Measurements from ENCODE around the gene PAPSS2. TPM values are rescaled to one million over a fixed set of nuclear protein-coding genes. Genes with fewer than 3 reads are reported as not detected.

PAPSS2 gene
- total RNA-seq, 1 experiment from 2014 or later: 24.5 TPM

DNA sequence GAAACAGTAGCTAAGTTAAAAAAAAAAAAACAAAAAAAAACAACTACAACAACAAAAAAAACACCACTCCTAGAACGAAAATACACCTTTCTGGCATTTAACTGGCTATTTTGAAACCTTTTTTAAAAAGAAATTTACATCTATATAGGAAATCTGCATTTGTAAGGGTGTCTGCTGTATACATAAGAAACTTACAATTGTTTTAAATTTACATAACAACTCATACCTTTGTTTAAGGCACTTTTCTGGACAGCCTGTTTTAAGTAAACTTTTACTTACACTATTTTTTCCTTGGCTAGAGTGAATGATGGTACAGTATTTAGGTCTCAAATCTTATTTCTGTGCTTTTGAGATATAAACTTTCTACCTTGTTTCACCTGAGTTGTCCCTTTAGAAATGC is 34.0 kb upstream of the PAPSS2 start:
- Mint-ChIP-seq H3K9me3 (no peaks in the 10 kb centered on the region), H3K27me3 (ENCODE audit: low read depth) (no peaks in the 10 kb centered on the region), H3K4me1 (peaks cover 61 to 67% of the 10 kb centered on the region in 2 experiments), H3K36me3 (ENCODE audit: insufficient read depth in 1 of 3, low read depth in 3 of 3) (no peaks in the 10 kb centered on the region), H3K4me3 (peak overlapping the region; percentile 35 to 70), H3K27ac (peak overlapping the region; percentile 95 to 99 (median 98))
- Histone ChIP-seq H3K27me3 (ENCODE audit: insufficient read depth, low read length) (no peaks in the 10 kb centered on the region), H3K23ac (ENCODE audit: insufficient read length, low read depth, low read length) (no peak overlapping the region), H3K79me1 (ENCODE audit: insufficient read depth, low read depth, low read length, poor library complexity, severe bottlenecking) (no peaks in the 10 kb centered on the region), H3K9me3 (ENCODE audit: control insufficient read depth, low read depth, low read length) (no peaks in the 10 kb centered on the region), H2AK5ac (ENCODE audit: insufficient read length, low read length) (no peak overlapping the region), H3T11ph (ENCODE audit: low read length) (no peak overlapping the region), H3K9ac (ENCODE audit: extremely low read depth, insufficient read length, low read length) (no peak overlapping the region), H3K14ac (ENCODE audit: insufficient read depth, low read length) (no peak overlapping the region), H2BK120ac (ENCODE audit: low read depth, low read length, poor library complexity, severe bottlenecking) (no peak overlapping the region), H3K27ac (ENCODE audit: insufficient read length, low read depth, low read length) (peak overlapping the region; percentile 81), H2BK5ac (ENCODE audit: insufficient read length, low read length) (no peak overlapping the region), H3K79me2 (ENCODE audit: insufficient read depth, low read length) (no peaks in the 10 kb centered on the region), H3K4ac (ENCODE audit: low read depth, low read length) (no peak overlapping the region), H3K18ac (ENCODE audit: insufficient read length, low read depth, low read length) (no peak overlapping the region), H3K4me2 (ENCODE audit: insufficient read depth, insufficient read length, low read length) (peak overlapping the region; percentile 28), H4K5ac (ENCODE audit: insufficient read length, low read depth, low read length) (no peak overlapping the region), H2BK12ac (ENCODE audit: insufficient read length, low read depth, low read length) (no peak overlapping the region), H2AFZ (ENCODE audit: low read length) (no peak overlapping the region), H3K56ac (ENCODE audit: insufficient read length, low read depth, low read length) (no peak overlapping the region), H3K4me1 (ENCODE audit: insufficient read depth, low read length) (peaks cover 11% of the 10 kb centered on the region), H3K23me2 (ENCODE audit: insufficient read length, low read depth, low read length, poor library complexity, severe bottlenecking) (no peaks in the 10 kb centered on the region), H2BK15ac (ENCODE audit: low read depth, low read length) (no peak overlapping the region), H2BK20ac (ENCODE audit: low read depth, low read length, poor library complexity, severe bottlenecking) (no peak overlapping the region), H4K91ac (ENCODE audit: insufficient read length, low read depth, low read length) (no peak overlapping the region), H4K8ac (replicated peaks; ENCODE audit: insufficient read length, low read depth, low read length) (no peak overlapping the region), H4K20me1 (ENCODE audit: control insufficient read depth, insufficient read depth, insufficient read length) (no peaks in the 10 kb centered on the region)
- DNase-seq: no peak
- no CpG with 5 or more reads among the region's 1 CpG for WGBS (ENCODE audit: extremely low coverage, insufficient read length, low lambda C conversion rate)
- TF ChIP-seq, protein P1, sequence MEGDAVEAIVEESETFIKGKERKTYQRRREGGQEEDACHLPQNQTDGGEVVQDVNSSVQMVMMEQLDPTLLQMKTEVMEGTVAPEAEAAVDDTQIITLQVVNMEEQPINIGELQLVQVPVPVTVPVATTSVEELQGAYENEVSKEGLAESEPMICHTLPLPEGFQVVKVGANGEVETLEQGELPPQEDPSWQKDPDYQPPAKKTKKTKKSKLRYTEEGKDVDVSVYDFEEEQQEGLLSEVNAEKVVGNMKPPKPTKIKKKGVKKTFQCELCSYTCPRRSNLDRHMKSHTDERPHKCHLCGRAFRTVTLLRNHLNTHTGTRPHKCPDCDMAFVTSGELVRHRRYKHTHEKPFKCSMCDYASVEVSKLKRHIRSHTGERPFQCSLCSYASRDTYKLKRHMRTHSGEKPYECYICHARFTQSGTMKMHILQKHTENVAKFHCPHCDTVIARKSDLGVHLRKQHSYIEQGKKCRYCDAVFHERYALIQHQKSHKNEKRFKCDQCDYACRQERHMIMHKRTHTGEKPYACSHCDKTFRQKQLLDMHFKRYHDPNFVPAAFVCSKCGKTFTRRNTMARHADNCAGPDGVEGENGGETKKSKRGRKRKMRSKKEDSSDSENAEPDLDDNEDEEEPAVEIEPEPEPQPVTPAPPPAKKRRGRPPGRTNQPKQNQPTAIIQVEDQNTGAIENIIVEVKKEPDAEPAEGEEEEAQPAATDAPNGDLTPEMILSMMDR (conservative IDR thresholded peaks at IDR 0.05): no peak

Measured in H9 (cell line).